A673 (cell line): ENCODE measurements around the gene TOM1. TPM values are rescaled to one million over a fixed set of nuclear protein-coding genes. Genes with fewer than 3 reads are reported as not detected.

Experiments
- BruUV-seq: library from RNA; stranded (reverse); fragments of 400-500 nt; replicated peaks from 2 replicates; lab custom pipeline; 2021; lab: Mats Ljungman, UMichigan
- CTCF ChIA-PET: fragments of 300-600 bp; sonication (Branson Sonifier 250); formaldehyde crosslinking; loops from one replicate; lab custom pipeline; 2022; ENCODE audit warnings: antibody characterized with exemption; lab: Charles Lee
- POLR2A ChIA-PET: fragments of 300-600 bp; sonication (Branson Sonifier 250); formaldehyde crosslinking; loops from one replicate; lab custom pipeline; 2022; ENCODE audit warnings: antibody characterized with exemption; ENCODE audit not compliant: low non-redundant PET; lab: Charles Lee
- DNase-seq: peaks from one replicate; pipeline ENCODE4 v3.0.0-alpha.2; 2015; ENCODE audit warnings: low spot score
- H3K27ac ChIP-seq: fragments of 200-600 bp; sonication (generic); 2 replicates; pipeline ENCODE4 v1.5.1; 2016; ENCODE audit warnings: mixed run types, low read depth, mild to moderate bottlenecking, mixed read lengths, antibody characterized with exemption, low read length; ENCODE audit not compliant: poor library complexity, severe bottlenecking
- H3K27me3 ChIP-seq: fragments of 200-600 bp; sonication (generic); replicated peaks from 2 replicates; pipeline ENCODE4 v1.6.1; 2017; ENCODE audit warnings: mixed run types, low read depth, mild to moderate bottlenecking, mixed read lengths, antibody characterized with exemption, low read length; ENCODE audit not compliant: insufficient read depth, poor library complexity
- H3K36me3 ChIP-seq: fragments of 200-600 bp; sonication (generic); 2 replicates; pipeline ENCODE4 v1.6.1; 2016; ENCODE audit warnings: mixed run types, mild to moderate bottlenecking, mixed read lengths, antibody characterized with exemption, low read length; ENCODE audit not compliant: insufficient read depth, poor library complexity, severe bottlenecking
- H3K4me1 ChIP-seq: fragments of 200-600 bp; sonication (generic); 2 replicates; pipeline ENCODE4 v1.6.1; 2017; ENCODE audit warnings: mixed run types, mild to moderate bottlenecking, mixed read lengths, antibody characterized with exemption, low read length; ENCODE audit not compliant: insufficient read depth, poor library complexity, severe bottlenecking
- H3K4me3 ChIP-seq: fragments of 200-600 bp; sonication (generic); 2 replicates; pipeline ENCODE4 v1.5.1; 2016; ENCODE audit warnings: low read depth, mixed run types, mild to moderate bottlenecking, mixed read lengths, low read length; ENCODE audit not compliant: poor library complexity, severe bottlenecking
- H3K9me3 ChIP-seq: fragments of 200-600 bp; sonication (generic); 2 replicates; pipeline ENCODE4 v1.6.1; 2016; ENCODE audit warnings: mixed run types, low read depth, mild to moderate bottlenecking, mixed read lengths, antibody characterized with exemption, low read length; ENCODE audit not compliant: poor library complexity, severe bottlenecking
- EZH2 ChIP-seq: fragments of 200-600 bp; sonication (generic); IDR thresholded peaks from 2 replicates; pipeline ENCODE4 v1.6.1; 2017; ENCODE audit warnings: borderline replicate concordance, low read depth, mild to moderate bottlenecking, mixed read lengths, antibody characterized with exemption, low read length; ENCODE audit not compliant: poor library complexity, severe bottlenecking
- intact Hi-C: fragments of 100-400 bp; cut with micrococcal nuclease; formaldehyde crosslinking; loops from one replicate; pipeline ENCODE4 v1.10.0; 2022; ENCODE audit not compliant: unreplicated experiment
- total RNA-seq: library from RNA; stranded (reverse); gene quantifications from 2 replicates; pipeline ENCODE4 v1.2.3, GENCODE V29; 2021
- TF ChIP-seq, protein P1 (sequence below): fragments of 300-800, 200-600 bp; sonication (generic); conservative IDR thresholded peaks from 2 replicates; pipeline ENCODE4 v1.5.1; 2017; ENCODE audit warnings: low read depth, mild to moderate bottlenecking, antibody characterized with exemption, low read length, moderate library complexity, mixed read lengths

The TOM1 gene
- total RNA-seq, 1 experiment from 2014 or later, result 22.8 TPM

DNA sequence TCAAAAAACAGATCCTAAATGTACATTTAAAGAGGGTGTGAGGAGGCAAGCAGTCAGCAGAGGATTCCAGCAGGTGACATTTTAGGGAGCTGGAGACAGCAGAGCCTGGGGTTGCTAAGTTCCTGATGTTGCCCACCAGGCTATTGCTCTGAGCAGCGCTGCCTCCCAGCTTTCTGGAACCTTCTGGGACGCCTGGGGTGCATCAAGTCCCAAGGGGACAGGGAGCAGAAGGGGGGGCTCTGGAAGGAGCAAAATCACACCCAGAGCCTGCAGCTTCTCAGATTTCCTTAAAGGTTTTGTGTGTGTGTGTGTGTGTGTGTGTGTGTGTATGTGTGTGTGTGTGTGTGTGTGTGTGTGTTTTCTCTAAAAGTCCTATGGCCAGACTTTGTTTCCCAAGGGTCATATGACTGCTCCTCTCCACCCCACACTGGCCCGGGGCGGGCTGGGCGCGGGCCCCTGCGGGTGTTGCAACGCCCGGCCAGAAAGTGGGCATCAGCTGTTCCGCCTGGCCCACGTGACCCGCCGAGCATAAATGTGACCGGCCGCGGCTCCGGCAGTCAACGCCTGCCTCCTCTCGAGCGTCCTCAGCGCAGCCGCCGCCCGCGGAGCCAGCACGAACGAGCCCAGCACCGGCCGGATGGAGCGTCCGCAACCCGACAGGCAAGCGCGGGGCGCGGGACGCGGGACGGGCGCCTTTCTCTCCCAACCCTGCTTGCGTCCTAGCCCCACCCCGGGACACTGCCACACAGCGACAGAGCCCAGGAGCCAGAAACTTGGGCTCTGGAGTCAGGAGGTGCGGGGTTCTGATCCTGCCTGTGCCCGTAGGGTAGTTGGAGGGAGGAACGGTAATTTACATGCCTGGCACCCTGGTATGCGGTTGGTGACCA is 81.1 kb downstream of the TOM1 start, which contains the start of gene HMOX1:
Gene HMOX1 (plus strand): TSS at position 560 of the 887 bp plus-strand sequence. CDS start 78 bp downstream, at position 638.
- H3K9me3 ChIP-seq, result no peaks in the 10 kb centered on the region
- intact Hi-C loops, result no loop called here
- TF ChIP-seq, protein P1, sequence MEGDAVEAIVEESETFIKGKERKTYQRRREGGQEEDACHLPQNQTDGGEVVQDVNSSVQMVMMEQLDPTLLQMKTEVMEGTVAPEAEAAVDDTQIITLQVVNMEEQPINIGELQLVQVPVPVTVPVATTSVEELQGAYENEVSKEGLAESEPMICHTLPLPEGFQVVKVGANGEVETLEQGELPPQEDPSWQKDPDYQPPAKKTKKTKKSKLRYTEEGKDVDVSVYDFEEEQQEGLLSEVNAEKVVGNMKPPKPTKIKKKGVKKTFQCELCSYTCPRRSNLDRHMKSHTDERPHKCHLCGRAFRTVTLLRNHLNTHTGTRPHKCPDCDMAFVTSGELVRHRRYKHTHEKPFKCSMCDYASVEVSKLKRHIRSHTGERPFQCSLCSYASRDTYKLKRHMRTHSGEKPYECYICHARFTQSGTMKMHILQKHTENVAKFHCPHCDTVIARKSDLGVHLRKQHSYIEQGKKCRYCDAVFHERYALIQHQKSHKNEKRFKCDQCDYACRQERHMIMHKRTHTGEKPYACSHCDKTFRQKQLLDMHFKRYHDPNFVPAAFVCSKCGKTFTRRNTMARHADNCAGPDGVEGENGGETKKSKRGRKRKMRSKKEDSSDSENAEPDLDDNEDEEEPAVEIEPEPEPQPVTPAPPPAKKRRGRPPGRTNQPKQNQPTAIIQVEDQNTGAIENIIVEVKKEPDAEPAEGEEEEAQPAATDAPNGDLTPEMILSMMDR, result 0 out of 2 replicates have a peak, but pooled peaks have one; percentile 23
- TF ChIP-seq EZH2, result no peak
- H3K4me1 ChIP-seq, result peaks cover 21% of the 10 kb centered on the region
- ChIA-PET POLR2A (no interaction called here), CTCF (no interaction called here)
- H3K27ac ChIP-seq, result no peak within 1 kb of the TSS
- H3K36me3 ChIP-seq, result no peaks in the 10 kb centered on the region
- DNase-seq, result peak; percentile 71
- H3K27me3 ChIP-seq, result no peaks in the 10 kb centered on the region
- BruUV-seq, result no TSS peak
- H3K4me3 ChIP-seq, result peak within 1 kb of the TSS; percentile 42

DNA sequence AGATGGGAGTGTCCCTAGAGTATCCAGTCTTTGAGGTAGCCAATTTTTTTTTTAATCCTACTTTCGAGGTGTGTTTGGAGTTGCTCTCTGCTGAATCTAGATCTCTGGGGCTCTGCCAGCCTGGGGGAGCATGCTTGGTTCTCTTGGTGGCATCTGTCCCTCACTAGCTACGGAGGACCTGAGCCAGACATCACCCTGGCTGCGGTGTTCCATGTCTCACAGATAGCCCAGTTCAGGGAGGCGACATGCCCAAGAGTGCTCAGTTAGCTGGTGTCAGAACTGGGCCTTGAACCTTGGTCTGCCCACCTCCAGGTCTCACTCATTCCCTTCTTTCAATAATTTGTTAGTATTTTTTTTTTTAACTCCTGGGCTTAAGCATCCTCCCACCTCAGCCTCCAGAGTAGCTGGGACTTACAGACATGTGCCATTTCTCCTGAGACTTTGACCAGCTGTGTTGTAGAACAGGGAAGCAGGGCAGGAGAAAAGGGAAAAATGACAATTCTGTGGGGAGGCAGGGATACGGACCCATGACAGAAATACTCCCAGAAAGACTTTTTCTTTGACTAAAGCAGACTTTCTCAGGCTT is 81.8 kb downstream of the TOM1 start:
- Histone ChIP-seq H3K27ac (no peak overlapping the region), H3K27me3 (no peaks in the 10 kb centered on the region), H3K36me3 (no peaks in the 10 kb centered on the region), H3K4me1 (peaks cover 20% of the 10 kb centered on the region), H3K4me3 (peak overlapping the region; percentile 42), H3K9me3 (no peaks in the 10 kb centered on the region)
- intact Hi-C loops, result no loop called here
- CTCF ChIA-PET, result interaction anchor here (0.6 kb wide), 1 partner anchor 28 kb away, joined by 3 read pairs; no protein-coding TSS in a partner anchor
- DNase-seq, result no peak
- TF ChIP-seq, protein P1, result no peak
- TF ChIP-seq EZH2, result no peak
- no TSS peak for BruUV-seq
- POLR2A ChIA-PET, result no interaction called here

DNA sequence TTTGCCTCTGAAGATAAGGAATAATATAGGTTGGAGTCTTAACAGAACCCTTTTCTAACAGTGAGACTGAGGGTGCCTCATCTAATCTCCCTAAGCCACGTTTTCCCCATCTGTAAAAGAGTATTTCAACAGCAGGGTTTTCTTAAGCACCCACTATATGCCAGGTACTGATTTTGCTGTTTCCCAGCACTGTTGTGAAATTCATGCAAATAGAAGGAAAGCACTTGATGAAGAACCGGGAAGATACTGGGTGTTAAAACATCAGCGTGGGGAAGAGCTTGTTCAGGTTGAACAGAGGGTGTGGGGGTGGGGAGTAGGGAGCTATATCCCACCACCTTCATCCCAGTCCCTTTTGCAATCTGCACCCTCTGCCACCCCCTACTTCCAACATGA is 84.0 kb downstream of the TOM1 start:
- TF ChIP-seq, protein P1, result no peak
- no peak for TF ChIP-seq EZH2
- intact Hi-C loops, result no loop called here
- no peak for DNase-seq
- no TSS peak for BruUV-seq
- ChIA-PET CTCF (no interaction called here), POLR2A (no interaction called here)
- Histone ChIP-seq H3K27me3 (no peaks in the 10 kb centered on the region), H3K4me3 (no peak overlapping the region), H3K27ac (no peak overlapping the region), H3K9me3 (no peaks in the 10 kb centered on the region), H3K36me3 (no peaks in the 10 kb centered on the region), H3K4me1 (peaks cover 10% of the 10 kb centered on the region)
